HG02623 (cell line): ENCODE results near the gene GREB1L.

Experiments used
- ATAC-seq: cut with Tn5 transposase; IDR thresholded peaks from one replicate; pipeline ENCODE4 v1.9.1; 2021; ENCODE audit warnings: moderate library complexity; ENCODE audit not compliant: unreplicated experiment

GREB1L gene

GRCh38 chr18:21548647-21549046, 306.6 kb downstream of the GREB1L start:
- ATAC-seq, result no peak

- no peak for ATAC-seq
These were observed 308.5 kb downstream of the GREB1L start for GRCh38 chr18:21550510-21550970.

- no peak for ATAC-seq
These were observed 315.7 kb downstream of the GREB1L start for GRCh38 chr18:21557607-21558253.

- ATAC-seq, result no peak
These were observed 317.2 kb downstream of the GREB1L start for GRCh38 chr18:21559195-21559594.

- ATAC-seq, result no peak
These were observed 329.7 kb downstream of the GREB1L start for GRCh38 chr18:21571772-21572171.
